A549 (cell line): Measurements from ENCODE around the gene BCL10. TPM values are rescaled to one million over a fixed set of nuclear protein-coding genes. Genes with fewer than 3 reads are reported as not detected.

Experiments used
- ATAC-seq, 2 experiments: fragments of 200-7000 bp in 1 of 2; fragments of >200 bp in 1 of 2; cut with Nextera tagmentation in 1 of 2; cut with Tn5 transposase in 1 of 2; 3 replicates each; pipeline versions ENCODE4 v1.8.0 to v1.9.1; 2018 to 2020; ENCODE audit warnings: mild to moderate bottlenecking in 1 of 2, moderate library complexity in 1 of 2
- CTCF ChIA-PET: fragments of 300-600 bp; sonication (Branson Sonifier 250); formaldehyde crosslinking; extraction: SDS; loops from one replicate; lab custom pipeline; 2021; ENCODE audit warnings: antibody characterized with exemption, inconsistent platforms; lab: Yijun Ruan, JAX
- POLR2A ChIA-PET: fragments of 350-600 bp; formaldehyde crosslinking; extraction: SDS; loops from one replicate; lab custom pipeline; 2021; ENCODE audit warnings: antibody characterized with exemption, inconsistent platforms; lab: Yijun Ruan, JAX
- DNase-seq, 2 experiments: peaks; one replicate each; pipeline versions ENCODE4 v3.0.0 to v3.0.0-alpha.2; 2011 to 2016; ENCODE audit warnings: low read depth in 1 of 2, low spot score in 1 of 2
- FAIRE-seq: peaks from 2 replicates; lab custom pipeline; 2011; peaks lifted over from hg19 to GRCh38; lab: Jason Lieb, UNC
- H3K27ac ChIP-seq, 2 experiments: fragments of >200 bp; sonication (Bioruptor Twin); formaldehyde crosslinking; 3 replicates each; pipeline ENCODE4 v1.5.1; 2016 to 2017
- H3K4me1 ChIP-seq: fragments of >200 bp; sonication (Bioruptor Twin); formaldehyde crosslinking; 3 replicates; pipeline ENCODE4 v1.6.1; 2016
- H3K4me2 ChIP-seq: fragments of >200 bp; sonication (Bioruptor Twin); formaldehyde crosslinking; 3 replicates; pipeline ENCODE4 v1.6.1; 2016
- H3K4me3 ChIP-seq: fragments of >200 bp; sonication (Bioruptor Twin); formaldehyde crosslinking; 3 replicates; pipeline ENCODE4 v1.5.1; 2016
- H3K9me3 ChIP-seq: fragments of >200 bp; sonication (Bioruptor Twin); formaldehyde crosslinking; 3 replicates; pipeline ENCODE4 v1.6.1; 2016
- BCL3 ChIP-seq: fragments of >200 bp; sonication (Bioruptor Twin); formaldehyde crosslinking; IDR thresholded peaks from 3 replicates; pipeline ENCODE4 v1.6.1; 2016
- CBX2 ChIP-seq: fragments of 200-600 bp; sonication (generic); IDR thresholded peaks from 2 replicates; pipeline ENCODE4 v1.6.1; 2016; ENCODE audit warnings: low read depth, mild to moderate bottlenecking, borderline replicate concordance
- EHF ChIP-seq: fragments of 250-450 bp; sonication (Bioruptor Pico); IDR thresholded peaks from 2 replicates; pipeline ENCODE4 v1.5.0; 2020; ENCODE audit warnings: mild to moderate bottlenecking
- EHMT2 ChIP-seq: fragments of 200-600 bp; sonication (generic); IDR thresholded peaks from 2 replicates; pipeline ENCODE4 v1.6.1; 2016; ENCODE audit warnings: antibody characterized with exemption, low read depth, mild to moderate bottlenecking, moderate library complexity
- FOSB ChIP-seq: fragments of 250-450 bp; sonication (Bioruptor Pico); IDR thresholded peaks from 2 replicates; pipeline ENCODE4 v1.5.0; 2020; ENCODE audit warnings: mild to moderate bottlenecking, moderate library complexity
- FOSL2 ChIP-seq, 2 experiments: fragments of 450-650 bp in 1 of 2; fragments of >200 bp in 1 of 2; sonication (Bioruptor Twin) in 1 of 2; formaldehyde crosslinking; IDR thresholded peaks; 2 replicates each; pipeline versions ENCODE4 v1.5.0 to v1.6.1; 2016 to 2020; ENCODE audit warnings: mild to moderate bottlenecking in 1 of 2, moderate library complexity in 1 of 2
- FOXS1 ChIP-seq: fragments of 250-450 bp; sonication (Bioruptor Pico); IDR thresholded peaks from 2 replicates; pipeline ENCODE4 v1.5.0; 2020; ENCODE audit warnings: mild to moderate bottlenecking, moderate library complexity
- GATA3 ChIP-seq: IDR thresholded peaks from 2 replicates; pipeline ENCODE4 v1.6.1; 2012; ENCODE audit warnings: borderline replicate concordance
- HOXA7 ChIP-seq: fragments of 250-450 bp; sonication (Bioruptor Pico); IDR thresholded peaks from 2 replicates; pipeline ENCODE4 v1.5.0; 2020; ENCODE audit warnings: mild to moderate bottlenecking, moderate library complexity
- HOXB13 ChIP-seq: fragments of 250-450 bp; sonication (Bioruptor Pico); IDR thresholded peaks from 2 replicates; pipeline ENCODE4 v1.5.0; 2020; ENCODE audit warnings: low read depth, mild to moderate bottlenecking, moderate library complexity
- NFE2L2 ChIP-seq: fragments of 150-350 bp; conservative IDR thresholded peaks from 2 replicates; pipeline ENCODE4 v1.6.1; 2014; ENCODE audit warnings: low read length
- NPAS2 ChIP-seq: fragments of 250-450 bp; sonication (Bioruptor Pico); IDR thresholded peaks from 2 replicates; pipeline ENCODE4 v1.8.0; 2022; ENCODE audit warnings: mild to moderate bottlenecking, moderate library complexity, borderline replicate concordance
- RFX5 ChIP-seq: fragments of 450-650 bp; IDR thresholded peaks from 2 replicates; pipeline ENCODE4 v1.7.1; 2014; ENCODE audit warnings: antibody characterized with exemption, mild to moderate bottlenecking, moderate library complexity
- SREBF2 ChIP-seq: fragments of 450-650 bp; IDR thresholded peaks from 2 replicates; pipeline ENCODE4 v1.6.1; 2014; ENCODE audit warnings: mild to moderate bottlenecking, moderate library complexity
- ZC3H11A ChIP-seq: fragments of 450-650 bp; IDR thresholded peaks from 2 replicates; pipeline ENCODE4 v1.6.1; 2014; ENCODE audit warnings: antibody characterized with exemption, mild to moderate bottlenecking
- ZFP36 ChIP-seq: fragments of 450-650 bp; IDR thresholded peaks from 2 replicates; pipeline ENCODE4 v1.6.1; 2014; ENCODE audit warnings: borderline replicate concordance; ENCODE audit not compliant: partially characterized antibody
- WGBS: methylation state at CpG from one replicate; pipeline ENCODE4 v1.1.6; 2017; ENCODE audit errors: missing lambda C conversion rate; 5-methylcytosine and 5-hydroxymethylcytosine counted together
- polyA plus RNA-seq, 4 experiments: library from polyadenylated mRNA; depleted of rRNA in 3 of 4; stranded (reverse); fragments of >200 nt; fragmentation: RNase III in 1 of 4; extraction: RNeasy Plus Mini Kit Qiagen cat#74134 plus additional on column Dnase treatment in 1 of 4; gene quantifications; 2 replicates in 3 of 4; 3 replicates in 1 of 4; pipeline ENCODE4 v1.2.3, GENCODE V29; 2011 to 2017
- TF ChIP-seq, protein P1 (sequence below): fragments of 450-650 bp; IDR thresholded peaks from 2 replicates; pipeline ENCODE4 v1.6.1; 2014; ENCODE audit warnings: antibody characterized with exemption
- TF ChIP-seq, protein P2 (sequence below): fragments of 250-450 bp; sonication (Bioruptor Pico); IDR thresholded peaks from 2 replicates; pipeline ENCODE4 v1.5.0; 2021; ENCODE audit warnings: mild to moderate bottlenecking, moderate library complexity, borderline replicate concordance

The BCL10 gene
- polyA plus RNA-seq, 2 of the 4 experiments (the other 2 are of a cell fraction), result 8.9 to 15.5 TPM

DNA sequence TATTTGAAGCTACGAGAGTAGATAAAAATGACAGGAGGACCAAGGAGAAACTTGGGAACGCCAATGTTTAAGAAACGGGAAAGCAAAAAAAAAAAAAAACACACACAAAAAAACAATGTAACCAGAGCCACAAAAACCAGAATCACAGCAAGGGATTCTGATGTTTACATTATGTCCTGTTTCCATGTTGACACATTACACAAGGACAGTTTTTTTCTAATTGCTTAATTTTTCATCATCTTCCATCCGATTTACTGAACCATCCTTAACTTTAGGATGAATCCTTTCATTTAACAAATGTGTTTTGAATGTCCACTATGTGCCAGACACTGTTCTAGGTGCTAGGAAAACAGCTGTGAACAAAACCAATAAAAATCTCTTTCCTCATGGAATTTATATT lies 1.4 kb upstream of the BCL10 start:
- no peak for FAIRE-seq
- 86% methylated on average over 4 of the region's 4 CpGs for WGBS
- CTCF ChIA-PET, result interaction anchor here (4.1 kb wide), 1 partner anchor 19 kb away, joined by 27 read pairs; the partner anchor contains the start of gene C1orf52
- no peak for TF ChIP-seq FOSB (CRISPR knock-in tag)
- TF ChIP-seq CBX2, result no peak
- no peak for TF ChIP-seq EHF (CRISPR knock-in tag)
- TF ChIP-seq HOXB13, result no peak
- TF ChIP-seq FOSL2 (IDR thresholded peaks at IDR 0.05), result no peak
- TF ChIP-seq FOSL2 (CRISPR knock-in tag; IDR thresholded peaks at IDR 0.05), result no peak
- no peak for TF ChIP-seq NFE2L2
- no peak for TF ChIP-seq BCL3
- no peak for TF ChIP-seq NPAS2 (CRISPR knock-in tag)
- no peak for TF ChIP-seq ZC3H11A
- TF ChIP-seq ZFP36, result no peak
- no peak for TF ChIP-seq HOXA7
- no peak for TF ChIP-seq EHMT2
- TF ChIP-seq SREBF2, result no peak
- TF ChIP-seq, protein P1, sequence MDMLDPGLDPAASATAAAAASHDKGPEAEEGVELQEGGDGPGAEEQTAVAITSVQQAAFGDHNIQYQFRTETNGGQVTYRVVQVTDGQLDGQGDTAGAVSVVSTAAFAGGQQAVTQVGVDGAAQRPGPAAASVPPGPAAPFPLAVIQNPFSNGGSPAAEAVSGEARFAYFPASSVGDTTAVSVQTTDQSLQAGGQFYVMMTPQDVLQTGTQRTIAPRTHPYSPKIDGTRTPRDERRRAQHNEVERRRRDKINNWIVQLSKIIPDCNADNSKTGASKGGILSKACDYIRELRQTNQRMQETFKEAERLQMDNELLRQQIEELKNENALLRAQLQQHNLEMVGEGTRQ, result no peak
- no peak for TF ChIP-seq FOXS1 (CRISPR knock-in tag)
- TF ChIP-seq, protein P2, sequence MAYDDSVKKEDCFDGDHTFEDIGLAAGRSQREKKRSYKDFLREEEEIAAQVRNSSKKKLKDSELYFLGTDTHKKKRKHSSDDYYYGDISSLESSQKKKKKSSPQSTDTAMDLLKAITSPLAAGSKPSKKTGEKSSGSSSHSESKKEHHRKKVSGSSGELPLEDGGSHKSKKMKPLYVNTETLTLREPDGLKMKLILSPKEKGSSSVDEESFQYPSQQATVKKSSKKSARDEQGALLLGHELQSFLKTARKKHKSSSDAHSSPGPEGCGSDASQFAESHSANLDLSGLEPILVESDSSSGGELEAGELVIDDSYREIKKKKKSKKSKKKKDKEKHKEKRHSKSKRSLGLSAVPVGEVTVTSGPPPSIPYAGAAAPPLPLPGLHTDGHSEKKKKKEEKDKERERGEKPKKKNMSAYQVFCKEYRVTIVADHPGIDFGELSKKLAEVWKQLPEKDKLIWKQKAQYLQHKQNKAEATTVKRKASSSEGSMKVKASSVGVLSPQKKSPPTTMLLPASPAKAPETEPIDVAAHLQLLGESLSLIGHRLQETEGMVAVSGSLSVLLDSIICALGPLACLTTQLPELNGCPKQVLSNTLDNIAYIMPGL (CRISPR knock-in tag), result no peak
- no peak for TF ChIP-seq GATA3
- TF ChIP-seq, all 56 proteins: peak for 0
- POLR2A ChIA-PET, result interaction anchor here (2.8 kb wide), 1 partner anchor 19 kb away, joined by 28 read pairs; the partner anchor contains the start of gene C1orf52
- Histone ChIP-seq H3K9me3 (no peaks in the 10 kb centered on the region), H3K4me1 (peaks cover 43% of the 10 kb centered on the region), H3K4me3 (no peak overlapping the region), H3K4me2 (peak overlapping the region; percentile 80; the same call in 2 of the 3 replicates), H3K27ac (peak overlapping the region; percentile 74 to 86; a peak in 5 of 6 replicates)
- no peak for DNase-seq
- no peak for ATAC-seq

DNA sequence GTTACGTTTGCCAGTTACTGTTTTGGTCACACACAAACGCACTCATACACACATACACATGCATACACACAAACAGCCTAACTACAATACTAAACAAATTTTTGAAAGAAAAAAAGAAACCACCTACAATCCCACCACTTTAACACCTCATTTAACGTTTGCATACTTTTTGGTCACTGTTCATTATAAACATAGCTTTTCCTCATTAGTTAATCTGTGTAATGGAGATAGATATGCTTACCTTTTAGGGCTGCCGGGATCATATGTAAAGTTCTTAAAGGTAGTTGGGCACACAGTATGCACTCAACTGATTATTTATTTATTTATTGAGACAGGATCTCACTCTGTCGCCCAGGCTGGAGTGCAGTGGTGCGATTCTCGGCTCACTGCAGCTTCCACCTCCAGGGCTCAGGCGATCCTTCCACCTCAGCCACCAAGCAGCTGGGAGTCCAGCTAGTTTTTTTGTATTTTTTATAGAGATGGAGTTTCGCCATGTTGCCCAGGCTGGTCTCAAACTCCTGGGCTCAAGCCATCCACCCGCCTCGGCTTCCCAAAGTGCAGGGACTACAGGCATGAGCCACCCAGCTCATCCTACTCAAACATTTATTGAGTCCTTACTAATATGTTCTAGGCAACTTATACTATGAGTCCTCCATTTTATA lies 677 bp upstream of the BCL10 start:
- DNase-seq (no peak), FAIRE-seq (no peak)
- no peaks in the 10 kb centered on the region for H3K9me3 ChIP-seq
- ChIA-PET POLR2A (interaction anchor here (0.6 to 2.8 kb wide), 10 partner anchors 11 to 352 kb away, joined by 3 to 28 read pairs (median 4); partner anchors contain the start of genes C1orf52 and CCN1), CTCF (interaction anchor here (0.8 to 4.1 kb wide), 6 partner anchors 13 to 416 kb away, joined by 3 to 27 read pairs (median 4); partner anchors contain the start of gene C1orf52)
- H3K4me1 ChIP-seq, result peaks cover 43% of the 10 kb centered on the region
- peak overlapping the region; percentile 74 to 86 for H3K27ac ChIP-seq
- H3K4me3 ChIP-seq, result peak overlapping the region; percentile 43
- 55% methylated on average over 11 of the region's 11 CpGs for WGBS
- TF ChIP-seq RFX5 (no peak), HOXA7 (0 out of 2 replicates have a peak, but pooled peaks have one; percentile 63)
- TF ChIP-seq, all 56 proteins: peak for 1
- ATAC-seq, result no peak
- peak overlapping the region; percentile 80 for H3K4me2 ChIP-seq
